WERI-Rb-1 (cell line): Measurements from ENCODE around the gene RAD51B.

Experiments used
- DNase-seq: peaks from one replicate; pipeline ENCODE4 v3.0.0-alpha.2; 2020
- H3K27ac ChIP-seq: fragments of 250-450 bp; sonication (Bioruptor Pico); 2 replicates; pipeline ENCODE4 v1.5.1; 2020; ENCODE audit warnings: mild to moderate bottlenecking, moderate library complexity
- H3K27me3 ChIP-seq: fragments of 250-450 bp; sonication (Bioruptor Pico); 2 replicates; pipeline ENCODE4 v1.5.1; 2021; ENCODE audit warnings: mild to moderate bottlenecking, low read depth, moderate library complexity; ENCODE audit not compliant: insufficient read depth, severe bottlenecking
- H3K36me3 ChIP-seq: fragments of 250-450 bp; sonication (Bioruptor Pico); 2 replicates; pipeline ENCODE4 v1.5.1; 2020; ENCODE audit warnings: mild to moderate bottlenecking, moderate library complexity
- H3K4me3 ChIP-seq: 2 replicates; pipeline ENCODE4 v1.5.1; 2011; ENCODE audit warnings: low read depth, mild to moderate bottlenecking, control low read depth, low read length
- H3K9me3 ChIP-seq: fragments of 250-450 bp; sonication (Bioruptor Pico); 2 replicates; pipeline ENCODE4 v1.5.1; 2021; ENCODE audit warnings: mild to moderate bottlenecking, moderate library complexity; ENCODE audit not compliant: severe bottlenecking
- CTCF ChIP-seq: IDR thresholded peaks from 2 replicates; pipeline ENCODE4 v1.5.1; 2011; ENCODE audit warnings: low read depth, mild to moderate bottlenecking, control low read depth, inconsistent platforms, low read length

Gene RAD51B

GRCh38 chr14:68154275-68154674 lies 334.7 kb downstream of the RAD51B start:
- H3K4me3 ChIP-seq, result no peak overlapping the region
- DNase-seq, result no peak
- no peaks in the 10 kb centered on the region for H3K27me3 ChIP-seq
- H3K36me3 ChIP-seq, result no peaks in the 10 kb centered on the region
- no peaks in the 10 kb centered on the region for H3K9me3 ChIP-seq
- no peak for TF ChIP-seq CTCF
- no peak overlapping the region for H3K27ac ChIP-seq

GRCh38 chr14:68157971-68158371 lies 338.4 kb downstream of the RAD51B start:
- TF ChIP-seq CTCF, result no peak

GRCh38 chr14:68158640-68159039 lies 339.1 kb downstream of the RAD51B start:
- Histone ChIP-seq H3K4me3 (no peak overlapping the region), H3K9me3 (no peaks in the 10 kb centered on the region), H3K27me3 (no peaks in the 10 kb centered on the region), H3K27ac (no peak overlapping the region), H3K36me3 (no peaks in the 10 kb centered on the region)
- no peak for TF ChIP-seq CTCF
- DNase-seq, result no peak

More at GRCh38 chr14:68157971-68158371, 338.4 kb downstream of the RAD51B start:
- DNase-seq, result no peak
- Histone ChIP-seq H3K9me3 (no peaks in the 10 kb centered on the region), H3K4me3 (no peak overlapping the region), H3K36me3 (no peaks in the 10 kb centered on the region), H3K27ac (no peak overlapping the region), H3K27me3 (no peaks in the 10 kb centered on the region)

GRCh38 chr14:68159701-68160633 lies 340.4 kb downstream of the RAD51B start:
- DNase-seq, result no peak
- Histone ChIP-seq H3K27me3 (no peaks in the 10 kb centered on the region), H3K36me3 (no peaks in the 10 kb centered on the region), H3K4me3 (no peak overlapping the region), H3K27ac (no peak overlapping the region), H3K9me3 (no peaks in the 10 kb centered on the region)
- TF ChIP-seq CTCF, result no peak

GRCh38 chr14:68160779-68161546 lies 341.4 kb downstream of the RAD51B start:
- no peak for DNase-seq
- no peaks in the 10 kb centered on the region for H3K36me3 ChIP-seq
- TF ChIP-seq CTCF, result no peak
- no peaks in the 10 kb centered on the region for H3K9me3 ChIP-seq
- no peak overlapping the region for H3K4me3 ChIP-seq
- no peaks in the 10 kb centered on the region for H3K27me3 ChIP-seq
- H3K27ac ChIP-seq, result no peak overlapping the region
